ENCODE measurements around the gene UBXN7.

DNA sequence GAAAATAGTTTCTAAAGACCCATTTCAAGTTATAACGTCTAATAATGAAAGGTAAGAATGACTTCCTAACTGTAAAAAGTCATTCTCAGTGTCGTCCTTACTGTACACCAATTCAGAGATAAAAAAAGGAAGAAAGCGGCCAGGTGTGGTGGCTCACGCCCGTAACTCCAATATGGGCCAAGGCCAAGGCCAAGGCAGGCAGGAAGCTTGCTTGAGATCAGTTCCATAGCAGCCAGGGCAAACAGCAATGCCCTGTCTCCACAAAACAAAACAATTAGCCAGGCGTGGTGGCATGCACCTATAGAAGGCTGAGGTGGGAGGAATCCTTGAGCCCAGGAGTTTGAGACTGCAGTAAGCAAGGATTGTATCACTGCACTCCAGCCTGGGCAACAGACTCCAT lies 31.9 kb downstream of the UBXN7 start:
- TF ChIP-seq TEAD4 (IDR thresholded peaks at IDR 0.05; ENCODE audit: borderline replicate concordance, insufficient read depth), result no peak
- TF ChIP-seq GATA2 (CRISPR knock-in tag; IDR thresholded peaks at IDR 0.05), result no peak
- TF ChIP-seq, protein P1, sequence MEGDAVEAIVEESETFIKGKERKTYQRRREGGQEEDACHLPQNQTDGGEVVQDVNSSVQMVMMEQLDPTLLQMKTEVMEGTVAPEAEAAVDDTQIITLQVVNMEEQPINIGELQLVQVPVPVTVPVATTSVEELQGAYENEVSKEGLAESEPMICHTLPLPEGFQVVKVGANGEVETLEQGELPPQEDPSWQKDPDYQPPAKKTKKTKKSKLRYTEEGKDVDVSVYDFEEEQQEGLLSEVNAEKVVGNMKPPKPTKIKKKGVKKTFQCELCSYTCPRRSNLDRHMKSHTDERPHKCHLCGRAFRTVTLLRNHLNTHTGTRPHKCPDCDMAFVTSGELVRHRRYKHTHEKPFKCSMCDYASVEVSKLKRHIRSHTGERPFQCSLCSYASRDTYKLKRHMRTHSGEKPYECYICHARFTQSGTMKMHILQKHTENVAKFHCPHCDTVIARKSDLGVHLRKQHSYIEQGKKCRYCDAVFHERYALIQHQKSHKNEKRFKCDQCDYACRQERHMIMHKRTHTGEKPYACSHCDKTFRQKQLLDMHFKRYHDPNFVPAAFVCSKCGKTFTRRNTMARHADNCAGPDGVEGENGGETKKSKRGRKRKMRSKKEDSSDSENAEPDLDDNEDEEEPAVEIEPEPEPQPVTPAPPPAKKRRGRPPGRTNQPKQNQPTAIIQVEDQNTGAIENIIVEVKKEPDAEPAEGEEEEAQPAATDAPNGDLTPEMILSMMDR (IDR thresholded peaks at IDR 0.05), result no peak
- no peak for TF ChIP-seq YY1 (IDR thresholded peaks at IDR 0.05; ENCODE audit: low read depth)

All from SK-N-SH (cell line).